SK-N-MC (cell line): Measurements from ENCODE around the gene ZNF761.

Experiments used
- EZH2 ChIP-seq: fragments of 200-600 bp; sonication (generic); IDR thresholded peaks from one replicate; pipeline ENCODE4 v1.6.1; 2017; ENCODE audit warnings: antibody characterized with exemption
- FOXP2 ChIP-seq: optimal IDR thresholded peaks from 2 replicates; pipeline ENCODE3; 2011; ENCODE audit warnings: mild to moderate bottlenecking, moderate library complexity; ENCODE audit not compliant: insufficient read depth; ENCODE audit errors: extremely low read length, control extremely low read depth
- POLR2AphosphoS5 ChIP-seq: IDR thresholded peaks from 2 replicates; pipeline ENCODE4 v1.6.1; 2012; ENCODE audit warnings: mild to moderate bottlenecking, low read depth, low read length, borderline replicate concordance

DNA sequence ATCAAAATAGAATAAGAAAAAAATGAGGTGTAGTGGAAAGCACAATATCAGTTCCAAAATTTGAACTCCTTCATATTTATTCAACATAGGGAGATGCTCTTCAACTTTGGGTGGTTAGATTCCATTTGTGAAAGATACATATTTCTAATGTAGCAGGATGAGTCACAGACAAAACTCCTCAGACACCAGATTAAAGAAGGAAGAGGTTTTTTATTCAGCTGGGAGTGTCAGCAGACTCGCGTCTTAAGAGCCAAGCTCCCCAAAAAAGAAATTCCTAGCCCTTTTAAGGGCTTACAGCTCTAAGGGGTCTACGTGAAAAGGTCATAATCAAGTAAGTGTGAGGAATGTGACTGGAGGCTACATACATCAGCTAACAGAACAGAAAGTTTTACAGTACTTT is 43.6 kb upstream of the ZNF761 start:
- TF ChIP-seq EZH2: no peak
- no peak for TF ChIP-seq POLR2AphosphoS5
- TF ChIP-seq FOXP2: no peak
